Endothelial cell of umbilical vein (primary cell): ENCODE results near the gene SMARCD1. TPM values are rescaled to one million over a fixed set of nuclear protein-coding genes. Genes with fewer than 3 reads are reported as not detected.

Experiments
- BruUV-seq: library from RNA; stranded (reverse); fragments of 400-500 nt; replicated peaks from 2 replicates; lab custom pipeline; 2021; lab: Mats Ljungman, UMichigan
- CTCF ChIA-PET: fragments of 300-600, 350-600 bp; sonication (Branson Sonifier 250); formaldehyde crosslinking; loops from one replicate; lab custom pipeline; 2021; ENCODE audit warnings: antibody characterized with exemption, inconsistent platforms; lab: Charles Lee
- POLR2A ChIA-PET: fragments of 300-600, 350-600 bp; sonication (Branson Sonifier 250); formaldehyde crosslinking; loops from one replicate; lab custom pipeline; 2021; ENCODE audit warnings: antibody characterized with exemption, inconsistent platforms; lab: Charles Lee
- DNase-seq: peaks from one replicate; pipeline ENCODE4 v3.0.0-alpha.2; 2011; ENCODE audit warnings: low read depth, low spot score
- FAIRE-seq: peaks from 2 replicates; lab custom pipeline; 2011; peaks lifted over from hg19 to GRCh38; lab: Jason Lieb, UNC
- H2AFZ ChIP-seq: 2 replicates; pipeline ENCODE4 v1.6.0; 2012; ENCODE audit warnings: low read depth, low read length, control low read depth, inconsistent platforms
- H3K27ac ChIP-seq: 2 replicates; pipeline ENCODE4 v1.5.1; 2011; ENCODE audit warnings: low read depth, mild to moderate bottlenecking, control low read depth, low read length, moderate library complexity; ENCODE audit not compliant: insufficient read depth
- H3K27me3 ChIP-seq, 2 experiments: 2 replicates each; pipeline versions ENCODE4 v1.6.0 to v1.6.1; 2011; ENCODE audit warnings: low read length in 2 of 2, mixed read lengths in 1 of 2; ENCODE audit not compliant: control insufficient read depth in 2 of 2, insufficient read depth in 2 of 2
- H3K36me3 ChIP-seq, 2 experiments: 2 replicates in 1 of 2; 3 replicates in 1 of 2; pipeline ENCODE4 v1.5.1; 2011; ENCODE audit warnings: low read length in 2 of 2, mild to moderate bottlenecking in 1 of 2, moderate library complexity in 1 of 2; ENCODE audit not compliant: control insufficient read depth in 2 of 2, insufficient read depth in 2 of 2; ENCODE audit errors: extremely low read depth in 1 of 2
- H3K4me1 ChIP-seq: 3 replicates; pipeline ENCODE4 v1.5.1; 2011; ENCODE audit warnings: mild to moderate bottlenecking, low read length; ENCODE audit not compliant: control insufficient read depth, insufficient read depth; ENCODE audit errors: extremely low read depth
- H3K4me2 ChIP-seq: 2 replicates; pipeline ENCODE4 v1.6.1; 2011; ENCODE audit warnings: low read length, control low read depth, mixed read lengths; ENCODE audit not compliant: insufficient read depth
- H3K4me3 ChIP-seq, 3 experiments: fragments of 200-600 bp in 1 of 3; sonication (generic), shearing (Covaris generic) in 1 of 3; replicated peaks in 1 of 3; 2 replicates each; pipeline ENCODE4 v1.5.1; 2011 to 2016; ENCODE audit warnings: control low read depth in 3 of 3, low read length in 3 of 3, mild to moderate bottlenecking in 2 of 3, inconsistent platforms in 1 of 3, low read depth in 1 of 3, moderate library complexity in 1 of 3; ENCODE audit not compliant: insufficient read depth in 1 of 3
- H3K79me2 ChIP-seq: 2 replicates; pipeline ENCODE4 v1.6.0; 2012; ENCODE audit warnings: low read length, inconsistent platforms; ENCODE audit not compliant: control insufficient read depth, insufficient read depth
- H3K9ac ChIP-seq: replicated peaks from 2 replicates; pipeline ENCODE3; 2011; ENCODE audit warnings: low read length, control low read depth; ENCODE audit not compliant: insufficient read depth; ENCODE audit errors: extremely low read depth
- H3K9me1 ChIP-seq: replicated peaks from 3 replicates; pipeline ENCODE4 v1.6.0; 2011; ENCODE audit warnings: mild to moderate bottlenecking, low read length; ENCODE audit not compliant: control insufficient read depth, insufficient read depth; ENCODE audit errors: extremely low read depth
- H3K9me3 ChIP-seq: replicated peaks from 2 replicates; pipeline ENCODE4 v1.5.1; 2012; ENCODE audit warnings: low read length, inconsistent platforms; ENCODE audit not compliant: control insufficient read depth, insufficient read depth
- H4K20me1 ChIP-seq: replicated peaks from 2 replicates; pipeline ENCODE3; 2011; ENCODE audit warnings: mild to moderate bottlenecking, low read length; ENCODE audit not compliant: control insufficient read depth, insufficient read depth; ENCODE audit errors: extremely low read depth
- EZH2 ChIP-seq: IDR thresholded peaks from 2 replicates; pipeline ENCODE4 v1.6.1; 2012; ENCODE audit warnings: borderline replicate concordance, low read depth, mild to moderate bottlenecking, moderate library complexity, low read length, inconsistent platforms; ENCODE audit not compliant: severe bottlenecking
- GATA2 ChIP-seq: IDR thresholded peaks from 2 replicates; pipeline ENCODE4 v1.7.0; 2011; ENCODE audit warnings: low read depth, mild to moderate bottlenecking, moderate library complexity, mixed read lengths, low read length; ENCODE audit not compliant: insufficient read length, insufficient read depth
- JUN ChIP-seq: IDR thresholded peaks from 2 replicates; pipeline ENCODE4 v1.6.1; 2011; ENCODE audit warnings: borderline replicate concordance, low read depth; ENCODE audit not compliant: insufficient read length, insufficient read depth
- MYC ChIP-seq: IDR thresholded peaks from one replicate; pipeline ENCODE4 v1.6.1; 2011; ENCODE audit warnings: mild to moderate bottlenecking, low read depth, low read length
- POLR2A ChIP-seq: IDR thresholded peaks from 2 replicates; pipeline ENCODE4 v1.6.1; 2012; ENCODE audit warnings: low read depth, mild to moderate bottlenecking, control low read depth, low read length
- POLR2AphosphoS5 ChIP-seq: IDR thresholded peaks from 2 replicates; pipeline ENCODE4 v1.6.1; 2012; ENCODE audit warnings: low read depth, mild to moderate bottlenecking, control low read depth, low read length, moderate library complexity; ENCODE audit not compliant: insufficient read depth
- dilution Hi-C: fragments of 300-500 bp; cut with MboI; formaldehyde crosslinking; loops from one replicate; pipeline ENCODE4 v1.15.0; 2019; ENCODE audit warnings: low sequenced_read_pairs; ENCODE audit not compliant: extremely low pct_ligation_motif_present
- intact Hi-C: fragments of 100-400 bp; cut with micrococcal nuclease; formaldehyde crosslinking; loops from one replicate; pipeline ENCODE4 v1.10.0; 2022
- polyA plus RNA-seq, 4 experiments: library from polyadenylated mRNA; depleted of rRNA in 3 of 4; stranded (reverse) in 3 of 4; unstranded in 1 of 4; fragments of >200 nt; gene quantifications; 2 replicates each; pipeline versions ENCODE4 v1.2.1 to v1.2.3, GENCODE V29; 2011 to 2012; ENCODE audit warnings: missing spikeins in 1 of 4
- total RNA-seq: library from RNA; stranded (reverse); gene quantifications from 2 replicates; pipeline ENCODE4 v1.2.3, GENCODE V29; 2021
- TF ChIP-seq, protein P1 (sequence below): IDR thresholded peaks from 2 replicates; pipeline ENCODE4 v1.6.1; 2011; ENCODE audit not compliant: insufficient read depth, insufficient read length
- TF ChIP-seq, protein P2 (sequence below), 2 donors: IDR thresholded peaks; 1 replicate in 1 of 2; 2 replicates in 1 of 2; pipeline ENCODE4 v1.5.1; 2011; ENCODE audit warnings: low read length in 2 of 2, mild to moderate bottlenecking in 2 of 2, moderate library complexity in 2 of 2, control low read depth in 1 of 2, inconsistent platforms in 1 of 2, low read depth in 1 of 2; ENCODE audit not compliant: insufficient read depth in 1 of 2; ENCODE audit errors: extremely low read depth in 1 of 2

The SMARCD1 gene
- total and polyA plus RNA-seq, 2 donors (not counting 3 experiments of a cell fraction or from before 2014, with no cell fraction given), result 86.6 to 94.2 TPM

DNA sequence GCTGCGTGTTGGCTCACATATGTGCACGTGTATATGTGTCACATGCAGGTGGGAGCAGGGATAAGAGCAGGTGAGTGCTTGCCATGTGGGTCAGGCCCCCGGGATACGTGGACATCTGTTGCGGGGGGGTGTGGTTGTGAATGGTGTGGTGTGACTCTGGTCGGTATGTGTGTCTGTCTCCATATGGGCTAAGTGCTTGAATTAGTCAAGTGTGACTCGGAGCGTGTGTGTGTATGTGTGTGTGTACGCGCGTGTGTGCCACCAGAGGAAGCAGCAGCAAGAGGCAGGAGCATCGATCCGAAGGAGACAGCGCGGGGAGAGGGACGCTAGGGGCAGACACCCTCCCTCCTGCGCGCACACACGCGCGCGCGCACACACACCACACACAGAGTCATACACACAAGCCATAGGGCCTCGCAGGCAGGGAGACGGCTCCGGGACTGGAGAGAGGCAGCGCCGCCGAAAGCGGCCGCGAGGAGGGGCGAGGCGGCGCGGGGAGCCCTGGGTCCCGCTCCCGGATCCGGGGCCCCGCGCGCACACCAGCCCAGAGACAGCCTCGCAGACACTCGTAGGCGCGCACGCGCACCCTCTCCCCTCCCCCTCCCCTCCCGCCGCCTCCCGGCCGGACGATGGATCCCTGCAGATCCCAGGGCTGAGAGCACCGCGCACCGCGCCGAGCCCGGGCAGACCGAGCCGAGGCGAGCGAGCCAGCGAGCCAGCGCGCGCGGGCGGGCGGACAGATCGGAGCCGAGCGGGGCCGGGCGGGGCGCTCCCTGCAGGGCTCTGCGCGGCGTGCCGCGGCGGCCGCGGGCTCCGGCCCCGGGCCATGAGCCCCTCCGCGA, 27.9 kb upstream of the SMARCD1 start, which contains the start of gene ASIC1:
TSS of gene ASIC1 (plus strand) at position 597 of the 842 bp plus-strand sequence. CDS start 1,171 bp downstream, outside the sequence.
- TF ChIP-seq MYC (no peak), GATA2 (no peak), JUN (no peak), POLR2A (no peak), POLR2AphosphoS5 (no peak), EZH2 (no peak)
- TF ChIP-seq, protein P1, sequence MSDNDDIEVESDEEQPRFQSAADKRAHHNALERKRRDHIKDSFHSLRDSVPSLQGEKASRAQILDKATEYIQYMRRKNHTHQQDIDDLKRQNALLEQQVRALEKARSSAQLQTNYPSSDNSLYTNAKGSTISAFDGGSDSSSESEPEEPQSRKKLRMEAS, result peak; percentile 18
- TF ChIP-seq, protein P2, sequence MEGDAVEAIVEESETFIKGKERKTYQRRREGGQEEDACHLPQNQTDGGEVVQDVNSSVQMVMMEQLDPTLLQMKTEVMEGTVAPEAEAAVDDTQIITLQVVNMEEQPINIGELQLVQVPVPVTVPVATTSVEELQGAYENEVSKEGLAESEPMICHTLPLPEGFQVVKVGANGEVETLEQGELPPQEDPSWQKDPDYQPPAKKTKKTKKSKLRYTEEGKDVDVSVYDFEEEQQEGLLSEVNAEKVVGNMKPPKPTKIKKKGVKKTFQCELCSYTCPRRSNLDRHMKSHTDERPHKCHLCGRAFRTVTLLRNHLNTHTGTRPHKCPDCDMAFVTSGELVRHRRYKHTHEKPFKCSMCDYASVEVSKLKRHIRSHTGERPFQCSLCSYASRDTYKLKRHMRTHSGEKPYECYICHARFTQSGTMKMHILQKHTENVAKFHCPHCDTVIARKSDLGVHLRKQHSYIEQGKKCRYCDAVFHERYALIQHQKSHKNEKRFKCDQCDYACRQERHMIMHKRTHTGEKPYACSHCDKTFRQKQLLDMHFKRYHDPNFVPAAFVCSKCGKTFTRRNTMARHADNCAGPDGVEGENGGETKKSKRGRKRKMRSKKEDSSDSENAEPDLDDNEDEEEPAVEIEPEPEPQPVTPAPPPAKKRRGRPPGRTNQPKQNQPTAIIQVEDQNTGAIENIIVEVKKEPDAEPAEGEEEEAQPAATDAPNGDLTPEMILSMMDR (IDR thresholded peaks at IDR 0.05; ENCODE audit: extremely low read depth in 1 of 2, insufficient read depth in 1 of 2, low read depth in 1 of 2, low read length in 2 of 2), result peak in 1 of 2 donors; percentile 0
- ChIA-PET POLR2A (no interaction called here), CTCF (interaction anchor here (1.0 to 11.2 kb wide), 14 partner anchors 10 to 191 kb away, joined by 5 to 191 read pairs (median 10); partner anchors contain the start of gene AQP6)
- Histone ChIP-seq H3K4me1 (peaks cover 5% of the 10 kb centered on the region), H3K9ac (no peak within 1 kb of the TSS), H3K27ac (no peak within 1 kb of the TSS), H3K4me3 (peak within 1 kb of the TSS; percentile 12 to 52 (median 25)), H3K36me3 (no peaks in the 10 kb centered on the region), H3K4me2 (peak within 1 kb of the TSS; percentile 49), H3K9me3 (no peaks in the 10 kb centered on the region), H4K20me1 (no peaks in the 10 kb centered on the region), H3K79me2 (no peaks in the 10 kb centered on the region), H3K9me1 (no peaks in the 10 kb centered on the region), H3K27me3 (peaks cover 50 to 55% of the 10 kb centered on the region in 2 experiments), H2AFZ (peak within 1 kb of the TSS; percentile 17)
- intact Hi-C loops (loop anchor here (1.0 to 2.0 kb wide), 5 partner anchors 18 to 280 kb away; no protein-coding TSS in a partner anchor), dilution Hi-C loops (loop anchor here (25.0 kb wide), 1 partner anchor 95 kb away; the partner anchor contains the start of genes AQP2, AQP5 and AQP6)
- DNase-seq, result peak; percentile 62
- FAIRE-seq, result peak; percentile 42
- no TSS peak for BruUV-seq
